ENCODE results near the gene ELOVL6.
"Not testable (repeated sequence)": the region's sequence is repeated elsewhere in the genome, so short reads cannot be mapped to it uniquely, and the experiment has no call there.

The ELOVL6 gene, protein sequence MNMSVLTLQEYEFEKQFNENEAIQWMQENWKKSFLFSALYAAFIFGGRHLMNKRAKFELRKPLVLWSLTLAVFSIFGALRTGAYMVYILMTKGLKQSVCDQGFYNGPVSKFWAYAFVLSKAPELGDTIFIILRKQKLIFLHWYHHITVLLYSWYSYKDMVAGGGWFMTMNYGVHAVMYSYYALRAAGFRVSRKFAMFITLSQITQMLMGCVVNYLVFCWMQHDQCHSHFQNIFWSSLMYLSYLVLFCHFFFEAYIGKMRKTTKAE

DNA sequence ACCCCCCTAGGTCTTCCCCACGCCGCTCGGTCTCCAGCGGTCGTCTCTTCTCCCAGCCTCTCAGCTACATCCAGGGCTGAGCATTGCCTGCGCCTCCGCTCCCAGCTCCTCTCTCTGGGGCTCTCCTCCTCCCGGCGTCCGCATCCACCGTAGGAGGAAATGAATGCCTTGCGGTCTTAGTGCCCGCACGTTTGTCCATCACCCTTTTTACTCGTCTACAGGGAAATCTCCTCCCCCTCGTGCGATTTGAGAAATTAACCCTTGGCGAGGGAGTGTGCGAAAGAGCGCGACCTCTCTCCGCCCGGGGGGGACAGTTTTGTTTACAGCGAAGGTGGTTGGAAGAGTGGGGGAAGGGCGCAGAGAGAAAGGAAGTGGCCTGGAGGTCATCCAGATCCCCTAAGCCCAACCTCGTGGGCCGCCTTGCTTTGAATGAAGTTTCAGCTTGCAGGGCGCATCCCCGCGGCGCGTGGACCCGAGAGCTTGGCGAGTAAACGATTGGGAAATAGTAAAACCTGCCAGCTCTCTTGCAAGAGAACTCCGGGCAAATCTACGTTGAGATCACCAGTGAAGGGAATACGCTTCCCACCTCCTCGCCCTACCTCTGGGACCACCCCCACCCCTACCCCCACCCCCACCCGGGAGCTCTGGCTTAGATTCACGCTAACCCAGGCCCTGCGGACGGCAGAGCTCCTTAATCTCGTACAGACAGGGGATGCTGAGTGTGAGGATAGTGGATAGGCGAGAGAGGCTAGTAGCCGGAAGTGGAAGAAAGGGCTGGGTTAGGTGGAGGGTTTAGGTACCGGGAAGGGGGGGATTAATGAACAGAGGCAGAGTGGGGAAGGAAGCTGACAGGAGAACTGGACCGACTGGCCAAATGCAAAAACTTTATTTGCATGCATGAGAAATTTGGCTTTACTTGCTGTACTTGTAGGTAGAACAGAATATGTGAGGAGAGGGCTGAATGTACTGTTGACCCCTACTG, at the start of gene ELOVL6:
ELOVL6 (minus strand) TSS at position 181 of the 982 bp plus-strand sequence. CDS start 280 bp downstream, outside the sequence.
- peak; percentile 79 for DNase-seq

GRCh38 chr4:110248100-110248499, 49.7 kb upstream of the ELOVL6 start:
- no peak for DNase-seq

DNA sequence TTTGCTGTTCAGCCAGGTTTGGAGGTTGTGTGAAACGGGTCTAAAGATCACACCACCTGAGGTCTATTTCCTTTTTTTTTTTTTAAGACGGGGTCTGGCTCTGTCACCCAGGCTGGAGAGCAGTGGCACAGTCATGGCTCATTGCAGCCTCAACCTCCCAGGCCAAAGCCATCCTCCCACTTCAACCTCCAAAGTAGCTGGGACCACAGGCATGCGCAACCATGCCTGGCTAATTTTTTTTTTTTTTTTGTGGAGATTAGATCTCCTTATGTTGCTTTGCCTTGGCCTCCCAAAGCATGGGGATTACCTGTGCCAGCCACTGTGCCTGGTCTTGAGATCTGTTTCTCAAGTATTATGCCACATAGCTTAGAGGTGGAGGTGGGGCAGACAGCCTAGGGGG, 49.2 kb upstream of the ELOVL6 start:
- DNase-seq, result no peak

DNA sequence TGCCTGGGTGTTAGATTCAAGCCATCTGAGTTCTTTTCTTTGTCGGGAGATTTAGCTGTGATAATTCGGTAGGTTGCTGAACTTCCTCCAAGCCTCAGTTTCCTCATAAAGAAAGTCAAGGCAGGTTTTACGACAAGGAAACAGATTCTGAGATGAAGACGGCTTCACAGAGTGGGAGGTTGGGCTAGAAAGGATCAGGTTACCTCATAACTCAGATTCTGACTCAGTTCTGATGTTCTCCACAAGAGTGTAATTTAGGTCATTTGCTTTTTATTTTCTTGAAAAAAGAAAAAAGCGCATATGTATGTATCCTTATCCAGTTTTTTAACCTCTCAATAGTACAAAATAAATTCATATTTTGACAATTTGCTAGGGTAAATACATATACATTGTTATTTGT, 47.2 kb upstream of the ELOVL6 start:
- no peak for DNase-seq

GRCh38 chr4:110236324-110236723, 37.9 kb upstream of the ELOVL6 start:
- DNase-seq, result no peak

- DNase-seq, result not testable (repeated sequence)
Observed at GRCh38 chr4:110233581-110233980, 35.2 kb upstream of the ELOVL6 start.

GRCh38 chr4:110231869-110232268, 33.5 kb upstream of the ELOVL6 start:
- no peak for DNase-seq

DNA sequence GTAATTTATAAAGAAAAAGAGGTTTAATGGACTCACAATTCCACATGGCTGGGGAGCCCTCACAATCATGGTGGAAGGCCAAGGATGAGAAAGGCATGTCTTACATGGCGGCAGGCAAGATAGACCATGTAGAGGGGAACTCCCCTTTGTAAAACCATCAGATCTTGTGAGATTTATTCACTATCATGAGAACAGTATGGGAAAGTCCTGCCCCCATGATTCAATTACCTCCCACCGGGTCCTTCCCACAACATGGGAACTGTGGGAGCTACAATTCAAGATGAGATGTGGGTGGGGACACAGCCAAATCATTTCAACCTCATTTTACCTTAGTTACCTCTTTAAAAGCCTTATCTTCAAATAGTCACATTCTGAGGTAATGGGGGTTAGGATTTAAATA, 30.9 kb upstream of the ELOVL6 start:
- DNase-seq, result no peak

DNA sequence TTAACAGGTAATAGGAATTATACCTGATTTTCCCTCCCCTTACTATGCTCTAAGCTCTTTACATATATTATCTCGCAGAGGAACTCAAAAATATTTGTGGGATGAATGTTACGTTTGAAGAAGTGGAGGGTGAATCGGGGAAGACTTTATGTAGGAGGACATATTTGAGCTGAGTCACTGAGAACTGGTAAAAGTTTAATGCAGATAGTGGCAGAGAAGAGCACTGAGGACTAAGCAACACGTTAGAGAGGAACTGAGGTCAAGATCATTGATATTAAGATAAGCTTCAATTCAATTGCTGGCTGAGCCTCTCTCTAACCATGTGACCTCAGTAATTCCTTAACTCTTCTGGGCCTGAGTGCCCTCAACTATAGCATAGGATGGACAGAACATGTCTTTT, 26.4 kb upstream of the ELOVL6 start:
- DNase-seq, result no peak

GRCh38 chr4:110224142-110224541, 25.7 kb upstream of the ELOVL6 start:
- no peak for DNase-seq

DNA sequence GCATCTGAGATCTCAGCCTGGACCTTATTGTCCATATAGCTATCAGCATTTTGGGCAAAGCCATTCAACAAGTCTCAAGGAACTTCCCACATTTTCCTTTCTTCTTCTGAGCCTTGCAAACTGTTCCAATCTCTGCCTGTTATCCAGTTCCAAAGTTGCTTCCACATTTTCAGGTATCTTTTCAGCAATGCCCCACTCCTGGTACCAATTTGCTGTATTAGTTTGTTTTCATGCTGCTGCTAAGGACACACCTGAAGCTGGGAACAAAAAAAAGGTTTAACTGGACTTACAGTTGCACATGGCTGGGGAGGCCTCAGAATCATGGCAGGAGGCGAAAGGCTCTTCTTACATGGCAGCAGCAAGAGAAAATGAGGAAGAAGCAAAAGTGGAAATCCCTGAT, 20.5 kb upstream of the ELOVL6 start:
- not testable (repeated sequence) for DNase-seq

GRCh38 chr4:110217181-110217580, 18.8 kb upstream of the ELOVL6 start:
- not testable (repeated sequence) for DNase-seq

DNA sequence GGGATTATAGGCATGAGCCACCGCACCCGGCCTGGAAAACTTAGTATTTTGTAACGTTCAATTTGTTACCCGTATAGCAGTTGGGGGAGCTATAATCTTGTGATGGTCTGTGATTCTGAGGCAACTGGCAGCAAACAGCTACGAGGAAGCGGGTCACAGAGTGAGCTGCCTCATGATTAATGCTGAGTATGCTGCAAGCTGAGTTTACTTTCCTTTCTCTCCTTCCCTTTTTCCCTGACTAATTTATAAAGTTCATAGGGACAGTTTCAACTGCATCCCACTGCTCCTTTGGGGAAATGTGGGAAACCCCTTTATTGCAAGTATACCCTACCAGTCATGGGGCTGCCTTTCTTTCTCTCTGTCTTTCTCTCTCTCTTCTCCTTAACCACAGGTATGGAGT, 17.7 kb upstream of the ELOVL6 start:
- no peak for DNase-seq

- DNase-seq, result no peak
Observed at GRCh38 chr4:110211770-110212061, 13.3 kb upstream of the ELOVL6 start.

DNA sequence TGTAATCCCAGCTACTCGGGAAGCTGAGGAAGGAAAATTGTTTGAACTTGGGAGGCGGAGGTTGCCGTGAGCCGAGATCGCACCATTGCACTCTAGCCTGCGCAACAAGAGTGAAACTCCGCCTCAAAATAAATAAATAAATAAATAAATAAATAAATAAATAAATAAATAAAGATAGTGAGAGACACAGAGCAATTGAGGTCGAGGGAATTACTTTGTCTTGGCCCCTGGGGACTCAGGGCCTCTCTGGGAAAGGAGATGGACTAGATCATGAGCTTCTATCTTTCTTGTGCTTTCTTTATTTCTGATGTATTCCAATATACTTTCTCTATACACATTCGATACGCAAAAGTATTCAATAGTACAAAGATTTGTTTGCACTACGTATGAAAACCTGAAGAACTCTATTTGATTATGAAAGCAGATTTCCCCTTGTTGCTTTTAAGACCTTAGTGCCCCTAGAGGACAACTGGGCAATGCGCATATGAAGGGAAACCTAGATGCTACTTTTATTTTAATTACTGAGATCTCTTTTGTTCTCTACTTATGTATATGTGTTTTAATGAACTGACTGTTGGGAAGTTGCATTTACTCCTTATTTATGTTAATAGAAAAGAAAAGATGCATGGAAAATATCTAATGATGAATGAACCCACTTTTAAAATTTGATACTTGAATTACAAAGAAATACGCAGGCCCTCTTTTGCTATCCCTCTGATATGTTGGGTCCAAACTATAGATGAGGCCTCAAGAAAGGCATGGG, 12.8 kb upstream of the ELOVL6 start:
- DNase-seq, result peak; percentile 2

GRCh38 chr4:110208419-110208818, 10.0 kb upstream of the ELOVL6 start:
- no peak for DNase-seq

DNA sequence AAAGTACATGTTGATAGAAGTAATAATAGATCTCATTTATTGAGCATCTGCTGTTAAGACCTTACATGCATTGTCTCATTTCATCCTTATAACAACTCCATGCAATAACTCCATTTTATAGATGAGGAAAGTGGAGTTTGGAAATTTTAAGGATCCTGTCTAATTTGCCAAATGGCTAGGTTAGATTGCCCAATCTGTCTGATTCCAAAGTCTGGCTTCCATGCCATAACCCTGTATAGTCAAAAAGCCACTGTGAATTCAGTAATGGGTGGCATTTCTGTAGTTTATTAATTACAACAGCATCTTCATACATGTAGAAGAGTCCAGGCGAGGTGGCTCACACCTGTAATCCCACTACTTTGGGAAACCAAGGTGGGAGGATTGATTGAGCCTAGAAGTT, 8.8 kb upstream of the ELOVL6 start:
- no peak for DNase-seq

DNA sequence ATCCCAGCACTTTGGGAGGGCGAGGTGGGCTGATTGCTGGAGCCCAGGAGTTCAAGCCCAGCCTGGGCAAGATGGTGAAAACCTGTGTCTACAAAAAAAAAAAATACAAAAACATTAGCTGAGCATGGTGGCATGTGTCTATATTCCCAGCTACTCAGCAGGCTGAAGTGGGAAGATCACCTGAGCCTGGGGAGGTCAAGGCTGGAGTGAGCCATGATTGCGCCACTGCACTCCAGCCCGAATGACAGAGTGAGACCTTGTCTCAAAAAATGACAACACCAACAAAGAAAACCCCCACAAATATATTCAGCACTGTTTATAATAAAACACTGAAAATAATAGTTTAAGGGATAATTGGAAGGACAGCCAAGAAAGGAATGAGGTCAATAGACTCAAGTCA, 3.6 kb upstream of the ELOVL6 start:
- no peak for DNase-seq

DNA sequence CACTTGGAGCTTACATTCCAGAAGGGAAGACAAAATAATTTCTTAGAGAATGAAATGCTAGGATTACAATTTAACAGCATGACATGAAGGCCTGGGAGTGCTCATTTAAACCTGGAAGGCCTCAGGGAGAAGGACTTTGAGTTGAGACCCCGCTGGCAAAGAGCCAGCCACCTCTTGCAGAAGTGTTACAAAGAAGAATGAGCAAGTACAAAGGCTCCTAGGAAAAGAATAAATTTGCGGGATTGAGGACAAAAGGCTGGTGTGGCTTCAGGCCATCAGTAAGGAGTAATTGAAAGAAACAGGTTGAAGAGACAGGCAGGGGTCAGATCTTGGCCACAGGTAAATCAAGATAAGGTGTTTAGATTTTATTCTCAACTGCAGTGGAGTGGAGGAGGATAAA, 3.1 kb upstream of the ELOVL6 start:
- no peak for DNase-seq

GRCh38 chr4:110200689-110201088, 2.3 kb upstream of the ELOVL6 start:
- no peak for DNase-seq

DNA sequence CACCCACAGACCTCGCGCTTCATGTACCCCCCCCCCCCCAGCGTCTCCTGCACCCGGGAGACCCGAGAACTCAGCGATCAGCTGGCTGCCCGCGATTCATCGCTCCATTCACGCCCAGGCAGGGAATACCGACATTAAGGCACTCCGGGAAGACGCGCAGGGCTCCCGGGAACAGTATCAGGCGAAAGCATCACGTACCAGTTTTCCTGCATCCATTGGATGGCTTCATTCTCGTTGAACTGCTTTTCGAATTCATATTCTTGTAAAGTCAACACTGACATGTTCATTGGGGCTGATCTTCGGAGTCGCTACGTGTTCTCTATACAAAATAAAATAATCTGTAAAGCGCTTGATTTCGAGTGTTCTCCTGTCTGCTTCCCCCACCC, 373 bp downstream of the ELOVL6 start:
- peak; percentile 3 for DNase-seq

- DNase-seq, result peak; percentile 36
Observed at GRCh38 chr4:110197529-110198042, 829 bp downstream of the ELOVL6 start.

DNA sequence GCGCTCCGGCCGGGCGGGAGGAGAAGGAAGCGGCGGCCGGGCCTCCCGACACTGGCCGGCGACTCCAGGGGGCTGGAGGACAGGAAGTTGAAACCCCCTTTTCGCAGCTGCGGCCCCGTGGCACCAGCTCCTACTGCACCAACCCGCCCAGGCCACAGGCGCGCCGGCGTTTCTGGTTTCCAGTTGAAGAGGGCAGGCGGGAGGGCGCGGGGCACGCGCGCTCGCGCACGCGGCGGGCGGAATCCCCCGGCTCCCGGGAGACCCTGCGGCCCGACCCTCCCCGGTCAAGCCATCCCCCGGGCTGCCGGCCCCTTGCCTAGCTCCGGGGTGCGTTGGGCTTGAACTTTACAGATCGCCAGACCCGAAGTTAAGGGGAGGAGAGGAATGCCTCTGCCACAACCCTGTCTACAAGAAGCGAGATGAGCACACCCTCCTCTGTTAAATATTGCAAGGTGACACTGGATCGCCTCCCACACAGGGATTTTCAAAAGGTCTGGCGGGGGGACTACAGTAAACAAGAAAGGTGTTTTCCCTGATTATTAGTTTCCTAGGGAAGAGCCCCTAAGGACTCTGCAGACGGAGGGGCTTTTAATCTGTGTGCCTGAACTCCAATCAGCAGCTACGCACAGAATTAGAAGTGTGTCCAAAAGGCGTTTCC, 1.4 kb downstream of the ELOVL6 start:
- peak; percentile 47 for DNase-seq
